Astrocyte (in vitro differentiated cells and primary cell): ENCODE measurements around the gene FAM221B. TPM values are rescaled to one million over a fixed set of nuclear protein-coding genes. Genes with fewer than 3 reads are reported as not detected.

ENCODE experiments used
- DNase-seq: peaks from one replicate; pipeline ENCODE4 v3.0.0-alpha.2; 2010; ENCODE audit warnings: low read depth
- FAIRE-seq: peaks from 2 replicates; lab custom pipeline; 2011; peaks lifted over from hg19 to GRCh38; lab: Jason Lieb, UNC
- H2AFZ ChIP-seq: 2 replicates; pipeline ENCODE4 v1.6.0; 2012; ENCODE audit warnings: low read depth, low read length, inconsistent platforms
- H3K27ac ChIP-seq: 2 replicates; pipeline ENCODE4 v1.5.1; 2011; ENCODE audit warnings: low read depth, low read length, inconsistent platforms
- H3K27me3 ChIP-seq: 2 replicates; pipeline ENCODE4 v1.6.0; 2011; ENCODE audit warnings: low read length, inconsistent platforms; ENCODE audit not compliant: insufficient read depth
- H3K36me3 ChIP-seq: 2 replicates; pipeline ENCODE4 v1.5.1; 2011; ENCODE audit warnings: low read length, inconsistent platforms; ENCODE audit not compliant: insufficient read depth
- H3K4me1 ChIP-seq: 2 replicates; pipeline ENCODE4 v1.5.1; 2011; ENCODE audit warnings: low read length, inconsistent platforms; ENCODE audit not compliant: insufficient read depth
- H3K4me2 ChIP-seq: 2 replicates; pipeline ENCODE4 v1.6.0; 2012; ENCODE audit warnings: low read length, inconsistent platforms
- H3K4me3 ChIP-seq: 2 replicates; pipeline ENCODE4 v1.5.1; 2011; ENCODE audit warnings: low read depth, mild to moderate bottlenecking, low read length, inconsistent platforms; ENCODE audit not compliant: insufficient read depth
- H3K79me2 ChIP-seq: 2 replicates; pipeline ENCODE4 v1.6.0; 2012; ENCODE audit warnings: mild to moderate bottlenecking, low read length, inconsistent platforms; ENCODE audit not compliant: insufficient read depth
- H3K9ac ChIP-seq: 2 replicates; pipeline ENCODE4 v1.6.0; 2012; ENCODE audit warnings: mild to moderate bottlenecking, low read length, inconsistent platforms
- H3K9me3 ChIP-seq: 2 replicates; pipeline ENCODE4 v1.5.1; 2012; ENCODE audit warnings: low read depth, mild to moderate bottlenecking, low read length, inconsistent platforms; ENCODE audit not compliant: insufficient read depth
- H4K20me1 ChIP-seq: 2 replicates; pipeline ENCODE4 v1.6.0; 2012; ENCODE audit warnings: low read length, inconsistent platforms; ENCODE audit not compliant: insufficient read depth
- H3K27ac Mint-ChIP-seq: one replicate; pipeline ENCODE4 v1.8.0; 2021; ENCODE audit warnings: mild to moderate bottlenecking, mixed read lengths; ENCODE audit not compliant: unreplicated experiment
- H3K27me3 Mint-ChIP-seq: one replicate; pipeline ENCODE4 v1.8.0; 2021; ENCODE audit warnings: low read depth, mixed read lengths; ENCODE audit not compliant: unreplicated experiment
- H3K36me3 Mint-ChIP-seq: one replicate; pipeline ENCODE4 v1.8.0; 2021; ENCODE audit warnings: low read depth, mixed read lengths; ENCODE audit not compliant: unreplicated experiment
- H3K4me1 Mint-ChIP-seq: one replicate; pipeline ENCODE4 v1.8.0; 2021; ENCODE audit warnings: low read depth, mixed read lengths; ENCODE audit not compliant: unreplicated experiment
- H3K4me3 Mint-ChIP-seq: one replicate; pipeline ENCODE4 v1.8.0; 2021; ENCODE audit warnings: mild to moderate bottlenecking, moderate library complexity, mixed read lengths; ENCODE audit not compliant: unreplicated experiment
- H3K9me3 Mint-ChIP-seq: one replicate; pipeline ENCODE4 v1.8.0; 2021; ENCODE audit warnings: mild to moderate bottlenecking, mixed read lengths; ENCODE audit not compliant: unreplicated experiment
- EZH2 ChIP-seq: IDR thresholded peaks from 2 replicates; pipeline ENCODE4 v1.6.1; 2012; ENCODE audit warnings: mild to moderate bottlenecking, low read length, inconsistent platforms; ENCODE audit not compliant: insufficient read depth
- total RNA-seq: library from RNA; stranded (reverse); gene quantifications from 2 replicates; pipeline ENCODE4 v1.2.1, GENCODE V29; 2021
- TF ChIP-seq, protein P1 (sequence below): IDR thresholded peaks from 2 replicates; pipeline ENCODE4 v1.5.1; 2011; ENCODE audit warnings: low read depth, mild to moderate bottlenecking, inconsistent platforms, low read length, moderate library complexity; ENCODE audit not compliant: insufficient read depth

Gene FAM221B
- total RNA-seq, 1 donor from 2014 or later, result not detected

DNA sequence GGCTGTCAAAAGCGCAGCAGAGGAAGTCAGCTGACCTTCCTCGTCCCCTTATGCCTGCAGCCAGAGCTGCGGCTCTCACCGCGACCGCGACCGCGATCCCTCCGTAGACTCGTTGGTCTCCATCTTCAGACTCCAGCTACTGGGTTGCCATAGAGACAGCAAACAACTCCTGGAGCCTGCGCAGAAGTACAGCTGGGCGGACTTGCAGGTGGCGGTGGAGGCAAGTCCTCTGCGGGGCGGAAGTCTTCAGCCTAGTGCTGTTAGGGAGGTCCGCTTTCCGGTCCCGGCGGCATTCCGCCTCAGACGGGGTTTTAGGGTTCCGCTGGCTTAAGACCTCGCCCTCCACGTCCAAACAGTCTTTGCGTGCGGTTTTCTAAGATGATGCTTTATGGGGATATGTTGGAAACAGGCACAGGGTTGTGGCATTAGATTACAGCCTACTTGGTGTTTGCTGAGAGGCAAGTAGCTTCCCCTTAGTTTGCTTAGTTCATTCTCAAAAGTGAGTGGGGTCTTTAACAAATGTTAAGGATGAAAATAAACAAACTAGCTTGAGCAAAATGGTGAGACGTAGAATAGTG, 16.4 kb downstream of the FAM221B start, which contains the start of gene SPAG8:
SPAG8 (minus strand) TSS at position 238 of the 578 bp plus-strand sequence; CDS start at position 123, 115 bp downstream.
- Histone ChIP-seq H3K79me2 (peaks cover 4% of the 10 kb centered on the region), H2AFZ (peak within 1 kb of the TSS; percentile 80), H3K4me3 (peak within 1 kb of the TSS; percentile 64), H3K9me3 (no peaks in the 10 kb centered on the region), H3K27me3 (no peaks in the 10 kb centered on the region), H3K27ac (no peak within 1 kb of the TSS), H3K36me3 (peaks cover 10% of the 10 kb centered on the region), H3K4me2 (peak within 1 kb of the TSS; percentile 90), H3K4me1 (peaks cover 15% of the 10 kb centered on the region), H4K20me1 (no peaks in the 10 kb centered on the region), H3K9ac (peak within 1 kb of the TSS; percentile 69)
- H3K27me3 Mint-ChIP-seq, result no peaks in the 10 kb centered on the region
- no peaks in the 10 kb centered on the region for H3K9me3 Mint-ChIP-seq
- FAIRE-seq (peak; percentile 68), DNase-seq (peak; percentile 94)
- peaks cover 11% of the 10 kb centered on the region for H3K4me1 Mint-ChIP-seq
- TF ChIP-seq, protein P1, sequence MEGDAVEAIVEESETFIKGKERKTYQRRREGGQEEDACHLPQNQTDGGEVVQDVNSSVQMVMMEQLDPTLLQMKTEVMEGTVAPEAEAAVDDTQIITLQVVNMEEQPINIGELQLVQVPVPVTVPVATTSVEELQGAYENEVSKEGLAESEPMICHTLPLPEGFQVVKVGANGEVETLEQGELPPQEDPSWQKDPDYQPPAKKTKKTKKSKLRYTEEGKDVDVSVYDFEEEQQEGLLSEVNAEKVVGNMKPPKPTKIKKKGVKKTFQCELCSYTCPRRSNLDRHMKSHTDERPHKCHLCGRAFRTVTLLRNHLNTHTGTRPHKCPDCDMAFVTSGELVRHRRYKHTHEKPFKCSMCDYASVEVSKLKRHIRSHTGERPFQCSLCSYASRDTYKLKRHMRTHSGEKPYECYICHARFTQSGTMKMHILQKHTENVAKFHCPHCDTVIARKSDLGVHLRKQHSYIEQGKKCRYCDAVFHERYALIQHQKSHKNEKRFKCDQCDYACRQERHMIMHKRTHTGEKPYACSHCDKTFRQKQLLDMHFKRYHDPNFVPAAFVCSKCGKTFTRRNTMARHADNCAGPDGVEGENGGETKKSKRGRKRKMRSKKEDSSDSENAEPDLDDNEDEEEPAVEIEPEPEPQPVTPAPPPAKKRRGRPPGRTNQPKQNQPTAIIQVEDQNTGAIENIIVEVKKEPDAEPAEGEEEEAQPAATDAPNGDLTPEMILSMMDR, result no peak
- no peak for TF ChIP-seq EZH2
- H3K4me3 Mint-ChIP-seq, result peak within 1 kb of the TSS; percentile 81
- peaks cover 6% of the 10 kb centered on the region for H3K36me3 Mint-ChIP-seq
- H3K27ac Mint-ChIP-seq, result peak within 1 kb of the TSS; percentile 80

DNA sequence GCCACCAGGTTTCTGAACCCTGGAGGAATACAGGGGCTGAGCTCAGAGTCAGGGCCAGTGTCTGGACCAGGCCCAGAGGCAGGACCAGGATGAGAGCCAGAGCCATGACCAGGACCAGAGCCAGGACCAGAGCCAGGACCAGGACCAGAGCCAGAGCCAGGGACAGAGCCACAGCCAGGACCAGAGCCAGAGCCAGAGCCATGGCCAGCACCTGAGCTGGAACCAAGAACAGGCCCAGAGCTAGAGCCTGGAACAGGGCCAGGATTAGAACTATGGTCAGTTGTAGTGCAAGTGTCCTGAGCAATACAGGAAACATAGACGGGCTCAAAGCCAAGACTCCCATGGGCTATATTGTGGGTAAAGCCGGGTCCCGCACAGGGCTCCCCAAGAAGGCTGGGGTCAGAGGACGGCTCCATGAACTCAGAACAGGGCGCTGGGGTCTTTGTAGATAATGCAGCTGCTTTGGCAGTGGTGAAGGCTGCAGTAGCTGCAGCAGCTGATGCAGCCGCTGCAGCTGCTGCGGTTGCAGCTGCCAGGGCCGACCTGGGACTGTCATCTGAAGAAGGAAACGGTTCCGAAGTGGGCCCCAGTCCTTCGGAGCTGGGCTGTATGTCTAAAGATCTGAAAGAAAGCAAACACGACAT, 17.0 kb downstream of the FAM221B start:
- H3K4me1 Mint-ChIP-seq, result peaks cover 11% of the 10 kb centered on the region
- DNase-seq, result no peak
- FAIRE-seq, result no peak
- H3K36me3 ChIP-seq, result peaks cover 10% of the 10 kb centered on the region
- peak overlapping the region; percentile 64 for H3K4me3 ChIP-seq
- H3K9me3 Mint-ChIP-seq, result no peaks in the 10 kb centered on the region
- no peaks in the 10 kb centered on the region for H3K27me3 ChIP-seq
- peak overlapping the region; percentile 90 for H3K4me2 ChIP-seq
- H3K27ac Mint-ChIP-seq, result peak overlapping the region; percentile 80
- H3K79me2 ChIP-seq, result peaks cover 4% of the 10 kb centered on the region
- no peak overlapping the region for H3K27ac ChIP-seq
- H2AFZ ChIP-seq, result peak overlapping the region; percentile 80
- peak overlapping the region; percentile 81 for H3K4me3 Mint-ChIP-seq
- TF ChIP-seq EZH2, result no peak
- TF ChIP-seq, protein P1, result no peak
- H3K9me3 ChIP-seq, result no peaks in the 10 kb centered on the region
- peak overlapping the region; percentile 38 for H3K9ac ChIP-seq
- H4K20me1 ChIP-seq, result no peaks in the 10 kb centered on the region
- no peaks in the 10 kb centered on the region for H3K27me3 Mint-ChIP-seq
- H3K36me3 Mint-ChIP-seq, result peaks cover 10% of the 10 kb centered on the region
- peaks cover 15% of the 10 kb centered on the region for H3K4me1 ChIP-seq

DNA sequence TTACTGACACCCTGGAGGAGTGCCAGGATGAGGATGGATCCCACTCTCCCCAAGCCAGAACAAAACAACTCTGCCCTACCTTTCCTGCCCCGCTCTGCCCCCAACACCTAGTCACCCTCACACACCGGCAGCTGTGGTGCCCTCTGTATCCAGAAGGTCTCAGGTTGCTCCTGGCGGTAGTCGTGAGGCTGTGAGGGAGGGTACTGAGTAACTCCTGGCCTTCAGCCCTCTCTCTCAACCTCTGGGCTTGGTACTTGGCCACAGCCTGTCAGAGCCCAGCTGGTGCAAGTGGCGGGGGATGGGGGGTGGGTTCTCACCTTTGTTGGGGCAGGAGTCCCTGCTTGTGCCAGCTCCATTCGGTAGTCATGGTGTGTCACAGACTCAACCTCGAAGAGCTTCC, 18.4 kb downstream of the FAM221B start:
- no peak overlapping the region for H3K27ac Mint-ChIP-seq
- Histone ChIP-seq H3K4me2 (no peak overlapping the region), H3K36me3 (peaks cover 10% of the 10 kb centered on the region), H3K9me3 (no peaks in the 10 kb centered on the region), H3K79me2 (peaks cover 4% of the 10 kb centered on the region), H2AFZ (no peak overlapping the region), H3K4me3 (no peak overlapping the region), H3K4me1 (peaks cover 15% of the 10 kb centered on the region), H4K20me1 (no peaks in the 10 kb centered on the region), H3K9ac (no peak overlapping the region), H3K27ac (no peak overlapping the region), H3K27me3 (no peaks in the 10 kb centered on the region)
- no peak for TF ChIP-seq EZH2
- TF ChIP-seq, protein P1, result no peak
- FAIRE-seq, result no peak
- H3K4me1 Mint-ChIP-seq, result peaks cover 11% of the 10 kb centered on the region
- DNase-seq, result no peak
- H3K36me3 Mint-ChIP-seq, result peaks cover 19% of the 10 kb centered on the region
- H3K4me3 Mint-ChIP-seq, result no peak overlapping the region
- H3K9me3 Mint-ChIP-seq, result no peaks in the 10 kb centered on the region
- no peaks in the 10 kb centered on the region for H3K27me3 Mint-ChIP-seq
